Measurements from ENCODE around the gene ABCD3. TPM values are rescaled to one million over a fixed set of nuclear protein-coding genes. Genes with fewer than 3 reads are reported as not detected.

Gene ABCD3
- total and polyA plus RNA-seq, 2 donors from 2014 or later = 43.2 to 65.1 TPM

- H3K27ac ChIP-seq (ENCODE audit: low read depth in 2 of 2, low read length in 2 of 2) = no peak overlapping the region
- no peak for TF ChIP-seq CTCF (IDR thresholded peaks at IDR 0.05; ENCODE audit: borderline replicate concordance, extremely low read depth, insufficient read depth)
- no peak overlapping the region for H3K4me3 ChIP-seq (ENCODE audit: low read length in 3 of 3)
- peaks cover 0 to 4% (median 4%) of the 10 kb centered on the region in 3 donors for H3K36me3 ChIP-seq (ENCODE audit: control insufficient read depth in 2 of 3, insufficient read depth in 3 of 3, low read length in 3 of 3)
- intact Hi-C loops (cut with DNase I) = no loop called here
- H3K9me3 ChIP-seq (ENCODE audit: control insufficient read depth in 2 of 3, insufficient read depth in 1 of 3, low read length in 3 of 3) = no peaks in the 10 kb centered on the region
- H3K27me3 ChIP-seq (ENCODE audit: control insufficient read depth, insufficient read depth, low read length) = no peaks in the 10 kb centered on the region
- FAIRE-seq = no peak
- no peak overlapping the region for H3K9ac ChIP-seq (ENCODE audit: low read length in 3 of 3)
- no peaks in the 10 kb centered on the region for H3K4me1 ChIP-seq (ENCODE audit: control insufficient read depth in 2 of 3, insufficient read depth in 2 of 3, low read depth in 1 of 3, low read length in 3 of 3)
- no peak for DNase-seq
Measured at GRCh38 chr1:94471271-94471670, 53.1 kb downstream of the ABCD3 start.

GRCh38 chr1:94475232-94475631 lies 57.0 kb downstream of the ABCD3 start:
- Histone ChIP-seq H3K9me3 (ENCODE audit: control insufficient read depth in 2 of 3, insufficient read depth in 1 of 3, low read length in 3 of 3) (no peaks in the 10 kb centered on the region), H3K36me3 (ENCODE audit: control insufficient read depth in 2 of 3, insufficient read depth in 3 of 3, low read length in 3 of 3) (peaks cover 0 to 6% (median 6%) of the 10 kb centered on the region in 3 donors), H3K27ac (ENCODE audit: low read depth in 2 of 2, low read length in 2 of 2) (no peak overlapping the region), H3K27me3 (ENCODE audit: control insufficient read depth, insufficient read depth, low read length) (no peaks in the 10 kb centered on the region), H3K4me1 (ENCODE audit: control insufficient read depth in 2 of 3, insufficient read depth in 2 of 3, low read depth in 1 of 3, low read length in 3 of 3) (no peaks in the 10 kb centered on the region), H3K4me3 (ENCODE audit: low read length in 3 of 3) (no peak overlapping the region), H3K9ac (ENCODE audit: low read length in 3 of 3) (no peak overlapping the region)
- no peak for TF ChIP-seq CTCF (IDR thresholded peaks at IDR 0.05; ENCODE audit: borderline replicate concordance, extremely low read depth, insufficient read depth)
- FAIRE-seq = no peak
- no peak for DNase-seq
- intact Hi-C loops (cut with DNase I) = no loop called here

GRCh38 chr1:94479682-94480081 lies 61.5 kb downstream of the ABCD3 start:
- no peak for TF ChIP-seq CTCF (IDR thresholded peaks at IDR 0.05; ENCODE audit: borderline replicate concordance, extremely low read depth, insufficient read depth)
- FAIRE-seq = no peak
- intact Hi-C loops (cut with DNase I) = no loop called here

GRCh38 chr1:94481473-94481933 lies 63.3 kb downstream of the ABCD3 start:
- intact Hi-C loops (cut with DNase I) = no loop called here
- no peak for FAIRE-seq
- no peaks in the 10 kb centered on the region for H3K27me3 ChIP-seq (ENCODE audit: control insufficient read depth, insufficient read depth, low read length)
- no peak overlapping the region for H3K9ac ChIP-seq (ENCODE audit: low read length in 3 of 3)
- peaks cover 0 to 3% (median 0%) of the 10 kb centered on the region in 3 donors for H3K4me1 ChIP-seq (ENCODE audit: control insufficient read depth in 2 of 3, insufficient read depth in 2 of 3, low read depth in 1 of 3, low read length in 3 of 3)
- no peak overlapping the region for H3K27ac ChIP-seq (ENCODE audit: low read depth in 2 of 2, low read length in 2 of 2)
- no peak overlapping the region for H3K4me3 ChIP-seq (ENCODE audit: low read length in 3 of 3)
- DNase-seq = peak in 4 of 5 donors; percentile 41 to 78 (median 60)
- H3K9me3 ChIP-seq (ENCODE audit: control insufficient read depth in 2 of 3, insufficient read depth in 1 of 3, low read length in 3 of 3) = no peaks in the 10 kb centered on the region
- TF ChIP-seq CTCF (IDR thresholded peaks at IDR 0.05; ENCODE audit: borderline replicate concordance, extremely low read depth, insufficient read depth) = peak; percentile 73
- H3K36me3 ChIP-seq (ENCODE audit: control insufficient read depth in 2 of 3, insufficient read depth in 3 of 3, low read length in 3 of 3) = peaks cover 0 to 14% (median under 1%) of the 10 kb centered on the region in 3 donors

More at GRCh38 chr1:94479682-94480081, 61.5 kb downstream of the ABCD3 start:
- Histone ChIP-seq H3K4me1 (ENCODE audit: control insufficient read depth in 2 of 3, insufficient read depth in 2 of 3, low read depth in 1 of 3, low read length in 3 of 3) (peaks cover 0 to 3% (median 0%) of the 10 kb centered on the region in 3 donors), H3K9ac (ENCODE audit: low read length in 3 of 3) (no peak overlapping the region), H3K4me3 (ENCODE audit: low read length in 3 of 3) (no peak overlapping the region), H3K27me3 (ENCODE audit: control insufficient read depth, insufficient read depth, low read length) (no peaks in the 10 kb centered on the region), H3K27ac (ENCODE audit: low read depth in 2 of 2, low read length in 2 of 2) (no peak overlapping the region), H3K9me3 (ENCODE audit: control insufficient read depth in 2 of 3, insufficient read depth in 1 of 3, low read length in 3 of 3) (no peaks in the 10 kb centered on the region), H3K36me3 (ENCODE audit: control insufficient read depth in 2 of 3, insufficient read depth in 3 of 3, low read length in 3 of 3) (peaks cover 0 to 15% (median 6%) of the 10 kb centered on the region in 3 donors)
- no peak for DNase-seq
